Measurements from ENCODE around the gene NAP1L5.

Gene NAP1L5, protein sequence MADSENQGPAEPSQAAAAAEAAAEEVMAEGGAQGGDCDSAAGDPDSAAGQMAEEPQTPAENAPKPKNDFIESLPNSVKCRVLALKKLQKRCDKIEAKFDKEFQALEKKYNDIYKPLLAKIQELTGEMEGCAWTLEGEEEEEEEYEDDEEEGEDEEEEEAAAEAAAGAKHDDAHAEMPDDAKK

DNA sequence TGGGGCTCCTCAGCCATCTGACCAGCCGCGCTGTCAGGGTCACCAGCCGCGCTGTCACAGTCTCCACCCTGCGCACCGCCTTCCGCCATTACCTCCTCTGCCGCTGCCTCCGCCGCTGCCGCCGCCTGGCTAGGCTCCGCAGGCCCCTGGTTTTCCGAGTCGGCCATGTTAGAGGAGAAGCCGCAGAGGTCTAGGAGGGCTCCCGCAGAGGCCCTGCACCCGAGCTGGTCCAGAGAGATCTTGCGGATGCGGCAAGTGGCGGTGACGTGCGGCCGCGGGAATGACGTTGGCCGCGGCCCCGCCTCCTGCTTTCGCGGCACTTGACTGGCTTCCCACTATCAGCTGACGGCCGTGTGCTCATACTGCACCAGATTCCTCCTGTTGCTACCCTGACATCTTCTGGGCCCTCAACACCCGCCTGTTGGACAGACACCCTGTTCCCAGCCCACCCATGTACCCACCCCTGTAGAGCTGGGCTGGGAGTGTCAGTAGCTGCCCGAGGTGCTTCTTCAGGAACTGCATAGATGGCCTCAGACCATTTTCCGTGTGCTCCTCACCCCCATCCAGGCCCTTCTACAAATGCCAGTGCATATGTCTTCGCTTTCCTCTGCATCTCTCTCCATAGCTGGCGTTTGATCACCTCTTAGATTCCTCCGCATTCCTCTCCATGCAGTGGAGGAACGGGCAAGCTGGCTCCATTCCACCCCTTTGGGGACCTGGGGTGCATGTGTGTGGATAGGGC lies at the start of gene NAP1L5:
Gene NAP1L5, minus strand, starts transcription at position 242 of the 742 bp plus-strand sequence. Its CDS starts 75 bp downstream, at position 167.
- Histone ChIP-seq H3K36me3 (ENCODE audit: control insufficient read depth in 2 of 2, insufficient read depth in 1 of 2, low read length in 2 of 2) (no peaks in the 10 kb centered on the region), H3K4me3 (ENCODE audit: low read depth, low read length) (no peak within 1 kb of the TSS), H3K9me3 (ENCODE audit: control insufficient read depth, insufficient read depth, low read depth, low read length) (no peaks in the 10 kb centered on the region), H3K27ac (ENCODE audit: extremely low read depth, low read depth, low read length) (no peak within 1 kb of the TSS), H3K4me1 (ENCODE audit: control insufficient read depth, insufficient read depth, low read length) (no peaks in the 10 kb centered on the region)
- ChIA-PET POLR2A (no interaction called here), CTCF (no interaction called here)
- TF ChIP-seq ZNF76 (tag by site-specific recombination; IDR thresholded peaks at IDR 0.05; ENCODE audit: borderline replicate concordance, low read depth): no peak

DNA sequence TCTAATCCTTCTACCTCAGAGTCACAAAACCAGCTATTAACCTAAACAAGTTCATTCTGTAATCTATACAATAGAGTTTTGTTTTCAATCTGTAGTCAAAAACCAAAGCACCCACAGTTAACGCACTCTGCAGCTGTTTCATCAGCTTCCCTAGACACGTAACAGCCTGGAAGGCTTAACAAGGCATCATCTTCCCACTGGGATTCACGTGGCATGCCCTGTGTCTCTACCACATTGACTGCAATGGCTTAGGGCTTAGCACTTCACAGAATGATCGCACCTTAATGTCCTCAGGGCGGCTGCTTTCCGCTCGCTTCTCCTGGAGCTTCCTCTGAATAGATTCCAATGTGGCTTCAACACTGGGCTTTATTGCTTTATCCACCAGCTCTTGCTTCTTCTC lies 49.7 kb upstream of the NAP1L5 start:
- ChIA-PET CTCF (no interaction called here), POLR2A (no interaction called here)
- H3K4me3 ChIP-seq (ENCODE audit: low read depth, low read length): no peak overlapping the region
- H3K27ac ChIP-seq (ENCODE audit: extremely low read depth, low read depth, low read length): no peak overlapping the region
- H3K9me3 ChIP-seq (ENCODE audit: control insufficient read depth, insufficient read depth, low read depth, low read length): no peaks in the 10 kb centered on the region
- H3K36me3 ChIP-seq (ENCODE audit: control insufficient read depth in 2 of 2, insufficient read depth in 1 of 2, low read length in 2 of 2): peaks cover 0 to 50% of the 10 kb centered on the region in 2 experiments; a peak in 1 of 3 replicates
- TF ChIP-seq ZNF610 (tag by site-specific recombination; IDR thresholded peaks at IDR 0.05; ENCODE audit: borderline replicate concordance) (no peak), ZNF169 (tag by site-specific recombination; IDR thresholded peaks at IDR 0.05) (no peak)
- H3K4me1 ChIP-seq (ENCODE audit: control insufficient read depth, insufficient read depth, low read length): no peaks in the 10 kb centered on the region

DNA sequence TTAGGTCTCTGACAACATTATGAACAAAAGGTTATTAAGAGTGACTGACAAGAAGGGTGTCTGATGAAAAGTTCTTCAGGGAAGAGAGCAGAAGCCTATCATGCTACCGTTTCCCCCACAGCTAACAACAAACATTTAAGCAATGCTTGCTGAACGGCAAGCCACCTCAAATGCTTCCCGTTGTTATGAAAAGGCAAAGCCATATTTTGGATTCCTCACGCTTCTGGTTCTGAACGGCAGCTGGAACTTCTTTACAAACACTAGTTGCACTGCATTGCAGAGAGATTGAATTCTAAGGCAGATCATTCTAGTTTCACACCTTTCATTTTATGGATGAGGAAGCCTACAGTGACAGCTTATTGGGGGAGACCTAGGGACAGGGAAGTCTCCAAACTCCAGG lies 48.6 kb upstream of the NAP1L5 start:
- TF ChIP-seq ZNF777 (tag by site-specific recombination; IDR thresholded peaks at IDR 0.05; ENCODE audit: borderline replicate concordance) (no peak), ZNF324 (tag by site-specific recombination; IDR thresholded peaks at IDR 0.05) (no peak), ZNF561 (tag by site-specific recombination; IDR thresholded peaks at IDR 0.05; ENCODE audit: borderline replicate concordance) (no peak), ZNF654 (tag by site-specific recombination; IDR thresholded peaks at IDR 0.05; ENCODE audit: low read depth) (no peak)
- TF ChIP-seq, protein P1, sequence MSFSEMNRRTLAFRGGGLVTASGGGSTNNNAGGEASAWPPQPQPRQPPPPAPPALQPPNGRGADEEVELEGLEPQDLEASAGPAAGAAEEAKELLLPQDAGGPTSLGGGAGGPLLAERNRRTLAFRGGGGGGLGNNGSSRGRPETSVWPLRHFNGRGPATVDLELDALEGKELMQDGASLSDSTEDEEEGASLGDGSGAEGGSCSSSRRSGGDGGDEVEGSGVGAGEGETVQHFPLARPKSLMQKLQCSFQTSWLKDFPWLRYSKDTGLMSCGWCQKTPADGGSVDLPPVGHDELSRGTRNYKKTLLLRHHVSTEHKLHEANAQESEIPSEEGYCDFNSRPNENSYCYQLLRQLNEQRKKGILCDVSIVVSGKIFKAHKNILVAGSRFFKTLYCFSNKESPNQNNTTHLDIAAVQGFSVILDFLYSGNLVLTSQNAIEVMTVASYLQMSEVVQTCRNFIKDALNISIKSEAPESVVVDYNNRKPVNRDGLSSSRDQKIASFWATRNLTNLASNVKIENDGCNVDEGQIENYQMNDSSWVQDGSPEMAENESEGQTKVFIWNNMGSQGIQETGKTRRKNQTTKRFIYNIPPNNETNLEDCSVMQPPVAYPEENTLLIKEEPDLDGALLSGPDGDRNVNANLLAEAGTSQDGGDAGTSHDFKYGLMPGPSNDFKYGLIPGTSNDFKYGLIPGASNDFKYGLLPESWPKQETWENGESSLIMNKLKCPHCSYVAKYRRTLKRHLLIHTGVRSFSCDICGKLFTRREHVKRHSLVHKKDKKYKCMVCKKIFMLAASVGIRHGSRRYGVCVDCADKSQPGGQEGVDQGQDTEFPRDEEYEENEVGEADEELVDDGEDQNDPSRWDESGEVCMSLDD (tag by site-specific recombination; IDR thresholded peaks at IDR 0.05): no peak
- TF ChIP-seq, protein P2, sequence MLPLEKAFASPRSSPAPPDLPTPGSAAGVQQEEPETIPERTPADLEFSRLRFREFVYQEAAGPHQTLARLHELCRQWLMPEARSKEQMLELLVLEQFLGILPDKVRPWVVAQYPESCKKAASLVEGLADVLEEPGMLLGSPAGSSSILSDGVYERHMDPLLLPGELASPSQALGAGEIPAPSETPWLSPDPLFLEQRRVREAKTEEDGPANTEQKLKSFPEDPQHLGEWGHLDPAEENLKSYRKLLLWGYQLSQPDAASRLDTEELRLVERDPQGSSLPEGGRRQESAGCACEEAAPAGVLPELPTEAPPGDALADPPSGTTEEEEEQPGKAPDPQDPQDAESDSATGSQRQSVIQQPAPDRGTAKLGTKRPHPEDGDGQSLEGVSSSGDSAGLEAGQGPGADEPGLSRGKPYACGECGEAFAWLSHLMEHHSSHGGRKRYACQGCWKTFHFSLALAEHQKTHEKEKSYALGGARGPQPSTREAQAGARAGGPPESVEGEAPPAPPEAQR (tag by site-specific recombination; IDR thresholded peaks at IDR 0.05): no peak
- no peak overlapping the region for H3K27ac ChIP-seq (ENCODE audit: extremely low read depth, low read depth, low read length)
- ChIA-PET CTCF (no interaction called here), POLR2A (no interaction called here)
- no peak overlapping the region for H3K4me3 ChIP-seq (ENCODE audit: low read depth, low read length)
- H3K4me1 ChIP-seq (ENCODE audit: control insufficient read depth, insufficient read depth, low read length): no peaks in the 10 kb centered on the region
- H3K36me3 ChIP-seq (ENCODE audit: control insufficient read depth in 2 of 2, insufficient read depth in 1 of 2, low read length in 2 of 2): peaks cover 0 to 54% of the 10 kb centered on the region in 2 experiments; a peak in 1 of 3 replicates
- no peaks in the 10 kb centered on the region for H3K9me3 ChIP-seq (ENCODE audit: control insufficient read depth, insufficient read depth, low read depth, low read length)

DNA sequence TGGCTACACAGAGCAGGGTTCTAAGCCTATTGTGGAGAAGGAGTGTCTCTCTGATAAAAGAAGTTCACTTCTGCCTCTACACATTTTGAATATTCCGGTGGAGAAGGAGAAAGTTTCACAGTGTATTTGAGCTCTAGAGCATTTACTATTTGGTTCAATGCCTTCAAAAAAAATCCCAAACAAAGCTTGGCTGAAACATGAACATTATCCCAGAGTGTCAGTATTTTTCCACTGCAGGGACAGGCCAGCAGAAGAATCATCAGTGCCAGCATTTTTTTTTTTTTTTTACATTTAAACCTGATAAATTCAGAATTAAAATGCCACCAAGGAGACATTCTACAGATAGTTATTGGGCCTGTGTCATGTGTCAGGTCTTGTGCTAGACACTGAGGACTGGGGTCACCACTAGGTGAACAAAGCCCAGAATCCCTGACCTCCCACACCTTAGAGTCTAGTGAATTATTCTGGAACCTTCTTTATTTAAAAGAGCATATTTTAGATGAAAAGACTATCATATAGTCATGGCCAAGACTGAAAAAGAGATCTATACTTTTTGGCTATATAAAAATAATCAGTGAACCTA lies 48.0 kb upstream of the NAP1L5 start:
- Histone ChIP-seq H3K36me3 (ENCODE audit: control insufficient read depth in 2 of 2, insufficient read depth in 1 of 2, low read length in 2 of 2) (peaks cover 0 to 52% of the 10 kb centered on the region in 2 experiments; a peak in 1 of 3 replicates), H3K4me1 (ENCODE audit: control insufficient read depth, insufficient read depth, low read length) (no peaks in the 10 kb centered on the region), H3K4me3 (ENCODE audit: low read depth, low read length) (no peak overlapping the region), H3K27ac (ENCODE audit: extremely low read depth, low read depth, low read length) (no peak overlapping the region), H3K9me3 (ENCODE audit: control insufficient read depth, insufficient read depth, low read depth, low read length) (no peaks in the 10 kb centered on the region)
- POLR2A ChIA-PET: no interaction called here
- CTCF ChIA-PET: interaction anchor here (0.6 to 0.8 kb wide), 5 partner anchors 9 to 949 kb away, joined by 3 to 5 read pairs (median 3); no protein-coding TSS in a partner anchor
- TF ChIP-seq ZNF544 (tag by site-specific recombination; IDR thresholded peaks at IDR 0.05): no peak
- TF ChIP-seq KLF8 (tag by site-specific recombination; IDR thresholded peaks at IDR 0.05): no peak
- TF ChIP-seq, protein P3, sequence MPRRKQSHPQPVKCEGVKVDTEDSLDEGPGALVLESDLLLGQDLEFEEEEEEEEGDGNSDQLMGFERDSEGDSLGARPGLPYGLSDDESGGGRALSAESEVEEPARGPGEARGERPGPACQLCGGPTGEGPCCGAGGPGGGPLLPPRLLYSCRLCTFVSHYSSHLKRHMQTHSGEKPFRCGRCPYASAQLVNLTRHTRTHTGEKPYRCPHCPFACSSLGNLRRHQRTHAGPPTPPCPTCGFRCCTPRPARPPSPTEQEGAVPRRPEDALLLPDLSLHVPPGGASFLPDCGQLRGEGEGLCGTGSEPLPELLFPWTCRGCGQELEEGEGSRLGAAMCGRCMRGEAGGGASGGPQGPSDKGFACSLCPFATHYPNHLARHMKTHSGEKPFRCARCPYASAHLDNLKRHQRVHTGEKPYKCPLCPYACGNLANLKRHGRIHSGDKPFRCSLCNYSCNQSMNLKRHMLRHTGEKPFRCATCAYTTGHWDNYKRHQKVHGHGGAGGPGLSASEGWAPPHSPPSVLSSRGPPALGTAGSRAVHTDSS (tag by site-specific recombination; IDR thresholded peaks at IDR 0.05): no peak
- TF ChIP-seq ZNF677 (tag by site-specific recombination; IDR thresholded peaks at IDR 0.05): no peak
- TF ChIP-seq ZNF341 (tag by site-specific recombination; IDR thresholded peaks at IDR 0.05; ENCODE audit: low read depth): no peak
- TF ChIP-seq OSR2 (tag by site-specific recombination; IDR thresholded peaks at IDR 0.05): no peak
- no peak for TF ChIP-seq OVOL3 (tag by site-specific recombination; IDR thresholded peaks at IDR 0.05)
- TF ChIP-seq ZNF214 (tag by site-specific recombination; IDR thresholded peaks at IDR 0.05; ENCODE audit: borderline replicate concordance): no peak
- TF ChIP-seq ZNF473 (tag by site-specific recombination; IDR thresholded peaks at IDR 0.05): no peak
- no peak for TF ChIP-seq ZBTB8A (tag by site-specific recombination; IDR thresholded peaks at IDR 0.05)
- TF ChIP-seq ZNF19 (tag by site-specific recombination; IDR thresholded peaks at IDR 0.05; ENCODE audit: low read depth): no peak
- no peak for TF ChIP-seq ZNF211 (tag by site-specific recombination; IDR thresholded peaks at IDR 0.05; ENCODE audit: low read depth)
